ENCODE results near the gene ARF3.

- TF ChIP-seq FOXK2 (IDR thresholded peaks at IDR 0.05) (no peak), PKNOX1 (IDR thresholded peaks at IDR 0.05) (no peak), TARDBP (IDR thresholded peaks at IDR 0.05) (no peak), HDGF (IDR thresholded peaks at IDR 0.05; ENCODE audit: borderline replicate concordance) (no peak), SP1 (IDR thresholded peaks at IDR 0.05) (no peak), L3MBTL2 (conservative IDR thresholded peaks at IDR 0.05) (no peak), SUZ12 (IDR thresholded peaks at IDR 0.05) (no peak), ZNF384 (IDR thresholded peaks at IDR 0.05) (no peak), ARNT (IDR thresholded peaks at IDR 0.05) (no peak), ELF4 (IDR thresholded peaks at IDR 0.05) (no peak), BHLHE40 (IDR thresholded peaks at IDR 0.05; ENCODE audit: borderline replicate concordance) (no peak), FOXA1 (IDR thresholded peaks at IDR 0.05) (no peak), LEF1 (IDR thresholded peaks at IDR 0.05; ENCODE audit: borderline replicate concordance) (no peak), FOXM1 (IDR thresholded peaks at IDR 0.05; ENCODE audit: borderline replicate concordance) (no peak)
These were observed 3.5 kb upstream of the ARF3 start for GRCh38 chr12:48960834-48961233.

All from HEK293T (cell line).